ENCODE data around the gene OR4D1.
A peak's percentile ranks its signal among the peaks of the same experiment; 100 is the strongest.
"Not testable (repeated sequence)": the region's sequence is repeated elsewhere in the genome, so short reads cannot be mapped to it uniquely, and the experiment has no call there.

The OR4D1 gene

GRCh38 chr17:58147930-58148434 is at the start of gene OR4D1:
OR4D1 (plus strand) TSS chr17:58148384; CDS start chr17:58155154, 6,770 bp downstream.
- DNase-seq (ENCODE audit: low spot score): no peak

GRCh38 chr17:58100506-58100905 is 47.7 kb upstream of the OR4D1 start:
- DNase-seq (ENCODE audit: low spot score): no peak

- DNase-seq (ENCODE audit: low spot score): not testable (repeated sequence)
Measured at GRCh38 chr17:58101898-58102297, 46.3 kb upstream of the OR4D1 start.

GRCh38 chr17:58105093-58105492 is 43.1 kb upstream of the OR4D1 start:
- DNase-seq (ENCODE audit: low spot score): no peak

- DNase-seq (ENCODE audit: low spot score): no peak
Measured at GRCh38 chr17:58107306-58107705, 40.9 kb upstream of the OR4D1 start.

- DNase-seq (ENCODE audit: low spot score): no peak
Measured at GRCh38 chr17:58109197-58109596, 39.0 kb upstream of the OR4D1 start.

- DNase-seq (ENCODE audit: low spot score): no peak
Measured at GRCh38 chr17:58110012-58110411, 38.2 kb upstream of the OR4D1 start.

- no peak for DNase-seq (ENCODE audit: low spot score)
Measured at GRCh38 chr17:58111676-58112075, 36.5 kb upstream of the OR4D1 start.

- DNase-seq (ENCODE audit: low spot score): peak; percentile 74
Measured at GRCh38 chr17:58112970-58113631, 35.1 kb upstream of the OR4D1 start.

- no peak for DNase-seq (ENCODE audit: low spot score)
Measured at GRCh38 chr17:58113947-58114346, 34.2 kb upstream of the OR4D1 start.

GRCh38 chr17:58117382-58117781 is 30.8 kb upstream of the OR4D1 start:
- DNase-seq (ENCODE audit: low spot score): no peak

- DNase-seq (ENCODE audit: low spot score): no peak
Measured at GRCh38 chr17:58119491-58119890, 28.7 kb upstream of the OR4D1 start.

- DNase-seq (ENCODE audit: low spot score): no peak
Measured at GRCh38 chr17:58120195-58120822, 27.9 kb upstream of the OR4D1 start.

GRCh38 chr17:58121925-58122324 is 26.3 kb upstream of the OR4D1 start:
- no peak for DNase-seq (ENCODE audit: low spot score)

GRCh38 chr17:58127846-58128245 is 20.3 kb upstream of the OR4D1 start:
- no peak for DNase-seq (ENCODE audit: low spot score)

GRCh38 chr17:58132697-58133096 is 15.5 kb upstream of the OR4D1 start:
- DNase-seq (ENCODE audit: low spot score): not testable (repeated sequence)

- no peak for DNase-seq (ENCODE audit: low spot score)
Measured at GRCh38 chr17:58136669-58137279, 11.4 kb upstream of the OR4D1 start.

GRCh38 chr17:58141505-58141904 is 6.7 kb upstream of the OR4D1 start:
- no peak for DNase-seq (ENCODE audit: low spot score)

- DNase-seq (ENCODE audit: low spot score): not testable (repeated sequence)
Measured at GRCh38 chr17:58143335-58143734, 4.8 kb upstream of the OR4D1 start.

GRCh38 chr17:58144801-58145200 is 3.4 kb upstream of the OR4D1 start:
- DNase-seq (ENCODE audit: low spot score): no peak

GRCh38 chr17:58148609-58149008 is 425 bp downstream of the OR4D1 start:
- no peak for DNase-seq (ENCODE audit: low spot score)

GRCh38 chr17:58150394-58150793 is 2.2 kb downstream of the OR4D1 start:
- no peak for DNase-seq (ENCODE audit: low spot score)

- no peak for DNase-seq (ENCODE audit: low spot score)
Measured at GRCh38 chr17:58153046-58153445, 4.9 kb downstream of the OR4D1 start.

All from left forelimb (tissue), 1 donor.